Left cardiac atrium (tissue), 4 donors: ENCODE measurements around the gene PTCD2. TPM values are rescaled to one million over a fixed set of nuclear protein-coding genes. Genes with fewer than 3 reads are reported as not detected.
"Not testable (repeated sequence)": the region's sequence is repeated elsewhere in the genome, so short reads cannot be mapped to it uniquely, and the experiment has no call there.

ENCODE experiments used
- ATAC-seq, 2 donors: fragments of 200-7000 bp; cut with Tn5 transposase; one replicate each; pipeline ENCODE4 v1.9.1; 2020; ENCODE audit warnings: mild to moderate bottlenecking in 2 of 2, moderate library complexity in 2 of 2
- DNase-seq: peaks from one replicate; pipeline ENCODE4 v3.0.0-alpha.2; 2020
- intact Hi-C, 2 donors: fragments of 100-400 bp; cut with DNase I; formaldehyde crosslinking; loops; one replicate each; pipeline versions ENCODE4 v1.14.1 to v1.15.1; 2022 to 2023
- total RNA-seq, 2 donors: library from RNA; stranded (reverse); fragmentation: NEBNext Ultra II Directional; extraction: Animal tissue kit (Norgen Biotek cat#: 25700); gene quantifications; one replicate each; pipeline ENCODE4 v1.2.1, GENCODE V29; 2021
- donor health status: DM: no; HTN: yes; CAD: no.
- donor health status: DM: no; HTN: yes; CAD: no; lungs with severe emphysema.
- donor health status: DM: yes; HTN: yes; CAD: no.
- donor health status: Dilated cardiomyopathy.

PTCD2 gene
- total RNA-seq, 2 donors from 2014 or later, result 8.5 to 12.4 TPM

- DNase-seq (no peak), ATAC-seq (no peak)
- intact Hi-C loops, result no loop called here
Measured at GRCh38 chr5:72400950-72401349, 80.8 kb downstream of the PTCD2 start.

GRCh38 chr5:72402381-72402890, 82.3 kb downstream of the PTCD2 start:
- intact Hi-C loops, result no loop called here
- DNase-seq (no peak), ATAC-seq (peak; percentile 15 to 40)

GRCh38 chr5:72402959-72403628, 82.9 kb downstream of the PTCD2 start:
- peak; percentile 39 for DNase-seq
- ATAC-seq, result peak in 1 of 2 donors; percentile 15
- intact Hi-C loops, result no loop called here

- DNase-seq, ATAC-seq, intact Hi-C loops: not testable (repeated sequence)
Measured at GRCh38 chr5:72404771-72405170, 84.6 kb downstream of the PTCD2 start.

- intact Hi-C loops, result no loop called here
- no peak for ATAC-seq
- no peak for DNase-seq
Measured at GRCh38 chr5:72407078-72407477, 86.9 kb downstream of the PTCD2 start.

GRCh38 chr5:72407541-72407940, 87.4 kb downstream of the PTCD2 start:
- intact Hi-C loops, result no loop called here
- no peak for DNase-seq
- ATAC-seq, result no peak

GRCh38 chr5:72408127-72408526, 88.0 kb downstream of the PTCD2 start:
- intact Hi-C loops, result no loop called here
- ATAC-seq (no peak), DNase-seq (no peak)

- ATAC-seq (peak in 1 of 2 donors; percentile 31), DNase-seq (no peak)
- intact Hi-C loops, result no loop called here
Measured at GRCh38 chr5:72408603-72409002, 88.4 kb downstream of the PTCD2 start.

- no peak for ATAC-seq
- intact Hi-C loops, result no loop called here
Measured at GRCh38 chr5:72410688-72411295, 90.6 kb downstream of the PTCD2 start.

GRCh38 chr5:72412283-72413055, 92.3 kb downstream of the PTCD2 start:
- ATAC-seq (no peak), DNase-seq (no peak)
- intact Hi-C loops, result no loop called here

More at GRCh38 chr5:72410688-72411295, 90.6 kb downstream of the PTCD2 start:
- no peak for DNase-seq

GRCh38 chr5:72415616-72416325, 95.6 kb downstream of the PTCD2 start:
- DNase-seq (no peak), ATAC-seq (no peak)
- intact Hi-C loops, result no loop called here

GRCh38 chr5:72417333-72418062, 97.3 kb downstream of the PTCD2 start:
- ATAC-seq (no peak), DNase-seq (no peak)
- intact Hi-C loops, result no loop called here

Other genes starting within 250 kb of the PTCD2 start
- 100 to 1,000 TPM; 163 to 224 TPM for gene MAP1B, start 212.9 kb upstream of the PTCD2 start, total RNA-seq
- gene MRPS27, start 133 bp upstream of the PTCD2 start, total RNA-seq, result 10 to 100 TPM; 46.0 to 50.1 TPM
- gene ZNF366, start 187.0 kb downstream of the PTCD2 start, total RNA-seq, result 1 to 10 TPM; 7.0 to 9.1 TPM